ENCODE results near the gene TBC1D3E.
"Not testable (repeated sequence)": the region's sequence is repeated elsewhere in the genome, so short reads cannot be mapped to it uniquely, and the experiment has no call there.

The TBC1D3E gene

GRCh38 chr17:38127651-38128050, at the start of gene TBC1D3E:
TSS of gene TBC1D3E (plus strand) at chr17:38127951. CDS start at chr17:38129496, 1,545 bp downstream.
- not testable (repeated sequence) for DNase-seq

DNA sequence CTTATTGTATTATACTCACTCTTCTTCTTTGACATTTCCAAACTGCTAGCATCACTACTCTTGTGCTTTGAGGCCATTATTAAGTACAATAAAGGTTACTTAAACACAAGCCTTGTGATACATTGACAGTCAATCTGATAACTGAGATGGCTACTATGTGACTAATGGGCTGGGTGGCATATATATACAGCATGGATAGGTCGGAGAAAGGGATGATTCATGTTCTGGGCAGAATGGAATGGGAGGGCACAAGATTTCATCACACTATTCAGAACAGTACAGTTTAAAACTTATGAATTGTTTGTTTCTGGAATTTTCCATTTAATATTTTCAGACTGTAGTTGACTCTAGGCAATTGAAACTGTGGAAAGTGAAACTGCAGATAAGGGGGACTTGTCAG, 40.4 kb upstream of the TBC1D3E start:
- not testable (repeated sequence) for DNase-seq

GRCh38 chr17:38088120-38088519, 39.6 kb upstream of the TBC1D3E start:
- DNase-seq, result not testable (repeated sequence)

- not testable (repeated sequence) for DNase-seq
Measured at GRCh38 chr17:38094059-38094694, 33.6 kb upstream of the TBC1D3E start.

- DNase-seq, result not testable (repeated sequence)
Measured at GRCh38 chr17:38099262-38099661, 28.5 kb upstream of the TBC1D3E start.

- not testable (repeated sequence) for DNase-seq
Measured at GRCh38 chr17:38119829-38120228, 7.9 kb upstream of the TBC1D3E start.

DNA sequence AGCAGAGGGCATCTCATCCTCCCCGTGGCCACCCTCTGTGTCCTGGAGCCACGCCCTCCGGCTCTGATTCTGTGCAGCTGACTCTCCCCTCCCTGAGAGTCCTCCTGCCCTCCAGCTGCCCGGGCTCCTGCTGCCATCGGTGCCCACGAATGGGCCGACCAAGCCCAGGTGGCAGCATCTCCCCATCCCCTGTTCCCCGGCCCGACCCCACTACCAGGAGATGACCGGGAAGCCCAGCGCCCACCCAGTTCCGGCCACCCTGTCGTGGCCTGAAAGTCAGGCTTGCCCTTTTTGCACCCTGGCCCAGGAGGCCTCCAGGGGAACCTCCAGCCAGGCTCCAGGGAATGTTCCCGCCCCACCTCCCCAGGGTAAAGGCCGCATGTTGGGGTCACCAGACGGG, 7.1 kb downstream of the TBC1D3E start:
- not testable (repeated sequence) for DNase-seq
